Measurements from ENCODE around the gene LZTFL1.

DNA sequence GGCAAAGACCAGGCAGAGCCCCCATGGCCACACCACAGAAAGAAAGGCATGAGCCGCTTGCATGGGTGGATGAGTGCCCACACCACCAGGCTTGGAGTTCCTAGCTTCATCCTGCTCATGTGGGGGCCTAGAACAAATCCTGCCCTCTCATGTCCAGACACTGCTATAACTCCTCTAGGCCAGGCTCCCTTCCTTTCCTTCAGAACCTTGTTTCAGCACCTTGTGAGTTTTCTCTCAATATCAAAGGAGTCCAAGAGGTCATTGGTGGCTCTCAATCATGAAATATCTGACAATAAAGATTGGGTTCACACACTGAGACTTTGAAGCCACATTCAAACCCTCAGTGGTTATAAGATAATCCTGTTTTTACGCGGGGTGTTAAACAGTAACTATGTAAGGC lies 58.3 kb downstream of the LZTFL1 start:
- no peak for TF ChIP-seq ARNTL (CRISPR knock-in tag; IDR thresholded peaks at IDR 0.05; ENCODE audit: borderline replicate concordance, low read depth)
- TF ChIP-seq, protein P1, sequence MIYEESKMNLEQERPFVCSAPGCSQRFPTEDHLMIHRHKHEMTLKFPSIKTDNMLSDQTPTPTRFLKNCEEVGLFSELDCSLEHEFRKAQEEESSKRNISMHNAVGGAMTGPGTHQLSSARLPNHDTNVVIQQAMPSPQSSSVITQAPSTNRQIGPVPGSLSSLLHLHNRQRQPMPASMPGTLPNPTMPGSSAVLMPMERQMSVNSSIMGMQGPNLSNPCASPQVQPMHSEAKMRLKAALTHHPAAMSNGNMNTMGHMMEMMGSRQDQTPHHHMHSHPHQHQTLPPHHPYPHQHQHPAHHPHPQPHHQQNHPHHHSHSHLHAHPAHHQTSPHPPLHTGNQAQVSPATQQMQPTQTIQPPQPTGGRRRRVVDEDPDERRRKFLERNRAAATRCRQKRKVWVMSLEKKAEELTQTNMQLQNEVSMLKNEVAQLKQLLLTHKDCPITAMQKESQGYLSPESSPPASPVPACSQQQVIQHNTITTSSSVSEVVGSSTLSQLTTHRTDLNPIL (CRISPR knock-in tag; IDR thresholded peaks at IDR 0.05; ENCODE audit: low read depth), result no peak
- no peak for TF ChIP-seq TCF4 (CRISPR knock-in tag; IDR thresholded peaks at IDR 0.05; ENCODE audit: borderline replicate concordance)
